Lower leg skin (tissue), 4 donors: ENCODE data around the gene SRP68. TPM values are rescaled to one million over a fixed set of nuclear protein-coding genes. Genes with fewer than 3 reads are reported as not detected.

Experiments used
- DNase-seq, 2 donors: peaks; one replicate each; pipeline ENCODE4 v3.0.0-alpha.2; 2019; ENCODE audit warnings: low spot score in 2 of 2
- H3K4me3 ChIP-seq: fragments of 200-600 bp; sonication (generic); 2 replicates; pipeline ENCODE4 v1.5.1; 2017; ENCODE audit warnings: mild to moderate bottlenecking, low read depth; ENCODE audit not compliant: poor library complexity, severe bottlenecking
- POLR2A ChIP-seq, 2 donors: fragments of 450-650 bp; IDR thresholded peaks; one replicate each; pipeline ENCODE4 v1.6.1; 2016 to 2017; ENCODE audit warnings: antibody characterized with exemption in 2 of 2, mild to moderate bottlenecking in 1 of 2, moderate library complexity in 1 of 2
- WGBS, 2 donors: methylation state at CpG; one replicate each; pipeline ENCODE4 v1.1.5; 2018; 5-methylcytosine and 5-hydroxymethylcytosine counted together
- intact Hi-C: fragments of 100-400 bp; cut with DNase I; formaldehyde crosslinking; loops from one replicate; pipeline ENCODE4 v1.15.0; 2023; ENCODE audit warnings: low total_unique reads
- total RNA-seq, 4 donors: library from RNA; depleted of rRNA; stranded (reverse); fragments of >200 nt; gene quantifications; one replicate each; pipeline ENCODE4 v1.1.0, GENCODE V29; 2016
- TF ChIP-seq, protein P1 (sequence below), 3 donors: fragments of 450-650 bp; IDR thresholded peaks; one replicate each; pipeline ENCODE4 v1.5.1; 2016; ENCODE audit warnings: antibody characterized with exemption in 3 of 3, mild to moderate bottlenecking in 3 of 3, moderate library complexity in 2 of 3

SRP68 gene
- total RNA-seq, 4 donors from 2014 or later: 67.2 to 76.5 (median 72.3) TPM

DNA sequence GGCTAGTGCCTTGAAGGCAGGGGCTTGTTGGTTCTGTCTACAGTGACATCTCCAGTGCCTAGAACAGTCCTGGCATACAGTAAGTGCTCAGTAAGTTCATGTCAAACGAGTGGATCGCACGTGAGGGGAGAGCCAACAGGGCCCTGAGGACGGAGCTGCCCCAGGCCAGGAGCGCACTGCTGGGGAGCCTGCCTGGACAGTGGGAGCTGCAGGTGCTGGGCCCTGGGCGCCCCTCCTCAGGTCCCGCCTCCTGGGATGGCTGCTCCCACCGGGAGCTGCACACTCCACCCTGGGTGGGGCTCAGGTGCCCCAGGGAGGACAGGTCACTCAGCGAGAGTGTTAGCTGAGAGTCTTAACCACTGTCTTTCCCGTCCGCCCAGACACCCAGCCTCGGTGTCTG lies 47.0 kb downstream of the SRP68 start:
- H3K4me3 ChIP-seq: no peak overlapping the region
- no peak for DNase-seq
- 53 to 65% methylated on average over 7 to 10 of the region's 12 CpGs for WGBS, 2 donors
- intact Hi-C loops: no loop called here
- TF ChIP-seq, protein P1, sequence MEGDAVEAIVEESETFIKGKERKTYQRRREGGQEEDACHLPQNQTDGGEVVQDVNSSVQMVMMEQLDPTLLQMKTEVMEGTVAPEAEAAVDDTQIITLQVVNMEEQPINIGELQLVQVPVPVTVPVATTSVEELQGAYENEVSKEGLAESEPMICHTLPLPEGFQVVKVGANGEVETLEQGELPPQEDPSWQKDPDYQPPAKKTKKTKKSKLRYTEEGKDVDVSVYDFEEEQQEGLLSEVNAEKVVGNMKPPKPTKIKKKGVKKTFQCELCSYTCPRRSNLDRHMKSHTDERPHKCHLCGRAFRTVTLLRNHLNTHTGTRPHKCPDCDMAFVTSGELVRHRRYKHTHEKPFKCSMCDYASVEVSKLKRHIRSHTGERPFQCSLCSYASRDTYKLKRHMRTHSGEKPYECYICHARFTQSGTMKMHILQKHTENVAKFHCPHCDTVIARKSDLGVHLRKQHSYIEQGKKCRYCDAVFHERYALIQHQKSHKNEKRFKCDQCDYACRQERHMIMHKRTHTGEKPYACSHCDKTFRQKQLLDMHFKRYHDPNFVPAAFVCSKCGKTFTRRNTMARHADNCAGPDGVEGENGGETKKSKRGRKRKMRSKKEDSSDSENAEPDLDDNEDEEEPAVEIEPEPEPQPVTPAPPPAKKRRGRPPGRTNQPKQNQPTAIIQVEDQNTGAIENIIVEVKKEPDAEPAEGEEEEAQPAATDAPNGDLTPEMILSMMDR (IDR thresholded peaks at IDR 0.05): no peak
- no peak for TF ChIP-seq POLR2A (IDR thresholded peaks at IDR 0.05)

GRCh38 chr17:76024353-76024752 lies 48.0 kb downstream of the SRP68 start:
- no peak for DNase-seq
- intact Hi-C loops: no loop called here
- TF ChIP-seq, protein P1 (IDR thresholded peaks at IDR 0.05): no peak
- TF ChIP-seq POLR2A (IDR thresholded peaks at IDR 0.05): no peak
- WGBS, 2 donors: 40 to 57% methylated on average over 3 to 7 of the region's 9 CpGs
- no peak overlapping the region for H3K4me3 ChIP-seq

- DNase-seq: no peak
- WGBS, 2 donors: 88 to 92% methylated on average over 9 of the region's 9 CpGs
- intact Hi-C loops: no loop called here
- H3K4me3 ChIP-seq: no peak overlapping the region
- TF ChIP-seq, protein P1 (IDR thresholded peaks at IDR 0.05): no peak
- no peak for TF ChIP-seq POLR2A (IDR thresholded peaks at IDR 0.05)
Measured at GRCh38 chr17:76023900-76024237, 48.4 kb downstream of the SRP68 start.

DNA sequence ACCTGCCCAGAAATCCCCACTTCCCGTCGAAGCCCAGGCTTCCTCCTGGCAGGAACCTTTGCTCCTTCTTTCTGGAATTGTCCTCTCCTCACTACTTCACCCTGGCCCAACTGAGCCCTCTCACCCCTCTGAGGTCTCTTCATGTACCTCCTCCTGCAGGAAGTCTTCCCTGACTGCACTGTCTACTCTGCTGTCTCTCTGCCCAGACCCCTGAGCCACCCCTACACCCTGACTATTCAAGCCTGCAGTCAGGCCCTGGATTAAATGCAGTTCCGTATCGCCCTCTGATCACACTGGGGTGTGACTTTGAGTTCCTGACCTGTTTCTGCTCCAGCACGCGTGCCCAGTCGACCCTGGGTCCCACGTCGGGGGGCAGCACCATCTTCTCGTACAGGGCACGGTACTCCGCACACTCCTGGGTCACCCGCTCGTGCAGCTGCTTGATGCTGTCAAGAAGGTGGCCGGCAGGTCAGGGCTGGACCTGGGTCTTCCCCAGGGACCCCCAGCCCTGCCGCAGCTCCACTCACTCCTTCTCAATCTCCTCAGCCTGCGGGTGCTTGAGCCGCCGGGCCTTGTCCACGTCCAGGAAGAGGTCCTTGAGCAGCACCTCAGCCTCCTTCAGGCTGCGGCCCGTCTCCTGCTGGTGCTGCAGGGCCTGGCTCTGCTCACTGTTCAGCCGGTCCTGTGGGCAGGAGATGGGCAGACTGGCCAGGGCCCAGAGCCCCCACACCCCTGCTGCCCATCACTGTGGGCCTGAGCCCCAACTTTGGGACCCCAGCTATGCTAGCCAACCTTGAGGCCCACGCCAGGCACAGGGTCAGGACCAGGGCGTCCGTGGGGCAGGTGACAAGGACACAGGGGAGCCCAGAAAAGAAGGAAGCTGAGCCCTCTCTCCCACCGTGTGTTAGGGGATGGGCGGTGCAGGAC lies 49.1 kb downstream of the SRP68 start:
- no peak for TF ChIP-seq POLR2A (IDR thresholded peaks at IDR 0.05)
- TF ChIP-seq, protein P1 (IDR thresholded peaks at IDR 0.05): no peak
- no peak overlapping the region for H3K4me3 ChIP-seq
- intact Hi-C loops: no loop called here
- 87 to 92% methylated on average over 16 to 21 of the region's 28 CpGs for WGBS, 2 donors
- DNase-seq: no peak

DNA sequence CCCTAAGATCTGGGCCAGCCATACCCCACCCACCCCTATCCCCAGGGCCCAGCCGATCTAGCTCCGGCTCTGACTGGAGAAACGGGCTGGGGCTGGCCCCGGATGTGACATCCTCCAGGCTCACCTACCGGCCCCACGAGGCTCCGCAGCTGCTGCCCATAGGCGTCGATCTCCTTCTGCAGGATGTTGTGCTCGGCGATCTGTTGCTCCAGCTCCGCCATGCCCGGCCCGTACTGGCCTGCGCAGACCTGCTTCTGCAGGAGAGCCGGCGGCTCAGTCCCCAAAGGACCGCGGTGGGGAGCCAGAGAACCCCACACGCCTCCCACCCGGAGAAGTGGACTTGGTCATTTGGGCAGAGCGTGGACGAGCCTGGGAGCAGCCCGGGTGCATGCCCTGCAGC lies 50.0 kb downstream of the SRP68 start:
- no peak overlapping the region for H3K4me3 ChIP-seq
- TF ChIP-seq, protein P1 (IDR thresholded peaks at IDR 0.05): no peak
- no peak for TF ChIP-seq POLR2A (IDR thresholded peaks at IDR 0.05)
- no peak for DNase-seq
- 68 to 90% methylated on average over 13 to 23 of the region's 24 CpGs for WGBS, 2 donors
- intact Hi-C loops: no loop called here
